HG02884 (cell line): ENCODE results near the gene BMERB1.
"Not testable (repeated sequence)": the region's sequence is repeated elsewhere in the genome, so short reads cannot be mapped to it uniquely, and the experiment has no call there.

ENCODE experiments used
- ATAC-seq: cut with Tn5 transposase; IDR thresholded peaks from one replicate; pipeline ENCODE4 v1.9.1; 2021; ENCODE audit warnings: mild to moderate bottlenecking, moderate library complexity; ENCODE audit not compliant: unreplicated experiment

BMERB1 gene

DNA sequence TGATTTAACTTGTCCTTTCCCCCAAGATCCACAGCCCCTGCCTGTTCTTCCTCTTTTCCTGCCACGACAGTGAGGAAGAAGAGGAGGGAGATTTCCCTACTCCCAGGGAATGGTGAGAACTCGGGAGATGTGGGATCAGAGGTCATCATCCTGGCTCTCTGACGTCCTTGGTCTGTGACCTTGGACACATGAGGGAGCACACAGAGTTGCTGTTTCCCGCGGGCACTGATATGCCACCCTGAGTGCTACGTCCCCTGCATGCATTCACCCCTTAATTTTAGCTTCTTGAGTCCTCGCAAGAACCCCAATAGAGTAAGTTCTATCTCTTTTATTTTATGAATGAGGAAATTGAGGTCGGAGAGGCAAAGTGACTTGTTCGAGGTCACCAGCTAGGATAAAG, 85.4 kb downstream of the BMERB1 start:
- ATAC-seq = no peak

- ATAC-seq = no peak
Measured at GRCh38 chr16:15521390-15521757, 87.0 kb downstream of the BMERB1 start.

- ATAC-seq = no peak
Measured at GRCh38 chr16:15521758-15522509, 87.5 kb downstream of the BMERB1 start.

DNA sequence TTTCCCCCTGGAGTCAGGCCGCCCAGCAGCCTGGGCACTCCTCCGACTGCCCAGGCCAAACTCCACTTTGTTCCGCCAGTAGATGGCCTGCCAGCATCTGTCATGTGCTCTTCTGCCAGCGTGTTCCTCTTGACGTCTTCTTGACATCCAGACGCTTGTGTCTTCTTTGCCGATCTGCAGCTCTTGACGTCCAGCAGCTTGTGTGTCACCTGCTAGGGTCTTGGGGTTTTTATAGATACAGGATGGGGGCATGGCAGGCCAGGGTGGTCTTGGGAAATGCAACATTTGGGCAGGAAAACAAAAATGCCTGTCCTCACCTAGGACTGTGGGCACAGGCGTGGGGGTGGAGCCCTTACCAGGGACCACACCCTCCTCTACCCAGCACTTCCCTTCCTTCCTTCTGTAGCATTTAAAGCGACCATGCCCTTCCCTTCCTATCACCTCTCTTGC, 88.7 kb downstream of the BMERB1 start:
- ATAC-seq = no peak

DNA sequence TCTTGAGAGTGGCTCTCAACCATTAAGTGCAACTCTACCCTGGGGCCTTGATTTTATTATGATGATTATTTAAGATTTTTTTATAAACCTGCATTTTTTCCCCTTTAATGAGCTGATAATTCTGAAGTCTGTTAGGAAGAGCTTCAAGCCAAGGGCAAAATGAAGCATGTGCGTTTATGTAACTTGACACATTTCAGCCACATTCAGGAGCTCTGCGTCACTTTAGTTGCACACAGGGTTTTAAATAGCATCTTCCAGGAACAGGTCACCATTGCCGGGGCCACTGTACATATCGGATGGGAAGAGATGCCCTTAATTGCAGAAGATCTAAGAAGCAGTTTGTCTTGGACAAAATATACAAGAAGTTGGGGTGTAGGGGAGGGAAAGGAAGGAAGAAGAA, 89.6 kb downstream of the BMERB1 start:
- ATAC-seq = no peak

- ATAC-seq = no peak
Measured at GRCh38 chr16:15524966-15525365, 90.6 kb downstream of the BMERB1 start.

- ATAC-seq = no peak
Measured at GRCh38 chr16:15526097-15526496, 91.7 kb downstream of the BMERB1 start.

GRCh38 chr16:15526731-15527130, 92.3 kb downstream of the BMERB1 start:
- no peak for ATAC-seq

- no peak for ATAC-seq
Measured at GRCh38 chr16:15529673-15530072, 95.3 kb downstream of the BMERB1 start.

DNA sequence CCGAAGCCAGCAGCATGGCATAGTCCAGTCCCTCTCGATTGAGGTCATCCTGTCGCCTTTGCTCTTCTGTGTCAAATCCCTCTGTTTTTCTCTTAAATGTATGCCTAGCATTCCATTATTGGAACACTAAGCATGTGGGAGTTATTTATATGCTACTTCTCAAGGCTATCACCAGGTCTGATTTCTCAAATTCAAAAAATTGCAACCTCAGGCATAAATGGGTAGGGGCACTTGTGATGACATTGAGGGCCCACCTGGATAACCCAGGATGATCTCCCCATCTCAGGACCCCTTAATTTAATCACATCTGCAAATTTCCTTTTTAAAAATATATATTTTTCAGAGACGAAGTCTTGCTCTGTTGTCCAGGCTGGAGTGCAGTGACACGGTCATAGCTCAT, 95.7 kb downstream of the BMERB1 start:
- no peak for ATAC-seq

DNA sequence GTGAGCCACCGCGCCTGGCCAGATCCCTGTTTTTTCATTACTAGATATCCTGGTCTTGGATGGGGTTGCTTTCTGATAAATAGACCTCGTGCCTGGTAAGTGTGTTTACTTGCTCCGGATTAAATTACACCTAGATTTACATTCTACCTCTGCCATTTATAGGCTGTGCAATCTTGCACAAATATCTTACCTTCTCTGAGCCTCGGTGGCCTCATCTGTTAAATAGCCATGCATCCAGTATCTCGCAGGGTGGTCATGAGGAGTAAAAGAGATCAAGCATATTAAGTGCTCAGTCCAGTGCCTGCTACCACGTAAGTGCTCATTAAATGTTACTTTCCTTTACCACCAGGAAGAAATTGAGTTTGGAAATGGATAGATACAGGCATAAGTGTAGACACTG, 98.4 kb downstream of the BMERB1 start:
- no peak for ATAC-seq

DNA sequence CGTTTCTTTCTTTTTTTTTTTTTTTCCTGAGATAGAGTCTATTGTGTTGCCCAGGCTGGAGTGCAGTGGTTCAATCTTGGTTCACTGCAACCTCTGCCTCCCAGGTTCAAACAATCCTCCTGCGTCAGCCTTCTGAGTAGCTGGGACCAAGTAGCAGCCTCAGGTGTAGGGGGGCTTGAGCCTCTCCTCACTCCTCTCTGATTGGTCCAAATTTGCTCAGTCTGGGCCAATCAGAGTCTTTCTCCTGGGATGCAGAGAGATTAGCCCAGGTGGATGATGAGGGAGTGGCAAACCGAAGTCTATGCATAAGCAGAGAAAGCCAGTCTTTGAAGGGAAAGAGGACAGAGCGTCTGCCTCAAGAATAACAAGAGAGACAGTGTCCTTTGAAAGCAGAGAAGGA, 99.0 kb downstream of the BMERB1 start:
- no peak for ATAC-seq

DNA sequence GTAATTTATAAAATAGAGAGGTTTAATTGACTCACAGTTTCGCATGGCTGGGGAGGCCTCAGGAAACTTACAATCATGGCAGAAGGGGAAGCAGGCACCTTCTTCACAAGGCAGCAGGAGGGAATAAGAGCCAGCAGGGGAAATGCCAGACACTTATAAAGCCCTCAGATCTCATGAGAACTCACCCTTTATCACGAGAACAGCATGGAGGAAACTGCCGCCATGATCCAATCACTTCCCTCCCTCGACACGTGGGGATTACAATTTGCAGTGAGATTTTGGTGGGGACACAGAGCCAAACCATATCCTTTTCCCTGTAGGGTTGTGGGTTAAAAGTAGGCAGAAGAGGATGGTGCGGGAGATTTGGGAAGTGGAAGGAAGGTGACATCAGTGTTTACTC, 101.4 kb downstream of the BMERB1 start:
- ATAC-seq = no peak

DNA sequence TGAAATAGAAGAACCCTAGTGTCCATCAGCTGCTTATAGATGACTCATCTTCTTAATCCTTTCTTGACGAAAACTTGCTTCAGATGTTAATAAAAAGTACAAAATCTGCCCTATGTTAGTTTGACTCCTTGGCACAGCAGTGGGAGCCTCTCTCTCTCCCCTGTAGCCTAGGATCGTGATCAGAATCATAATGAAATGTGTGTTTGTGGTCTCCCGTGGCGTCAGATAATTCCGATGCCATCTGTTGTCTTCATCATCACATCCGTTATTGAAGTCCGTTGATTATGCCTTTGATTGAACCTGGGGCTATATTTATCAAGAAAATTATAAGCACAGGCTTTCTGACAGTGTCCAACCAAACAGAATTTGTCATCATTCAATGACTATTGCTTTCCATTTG, 102.5 kb downstream of the BMERB1 start:
- ATAC-seq = no peak

GRCh38 chr16:15538507-15538906, 104.1 kb downstream of the BMERB1 start:
- ATAC-seq = no peak

GRCh38 chr16:15539197-15539596, 104.8 kb downstream of the BMERB1 start:
- ATAC-seq = no peak

GRCh38 chr16:15542261-15542660, 107.9 kb downstream of the BMERB1 start:
- no peak for ATAC-seq

GRCh38 chr16:15542734-15543347, 108.5 kb downstream of the BMERB1 start:
- ATAC-seq = no peak

- no peak for ATAC-seq
Measured at GRCh38 chr16:15544405-15544804, 110.0 kb downstream of the BMERB1 start.

GRCh38 chr16:15545544-15545943, 111.2 kb downstream of the BMERB1 start:
- no peak for ATAC-seq

DNA sequence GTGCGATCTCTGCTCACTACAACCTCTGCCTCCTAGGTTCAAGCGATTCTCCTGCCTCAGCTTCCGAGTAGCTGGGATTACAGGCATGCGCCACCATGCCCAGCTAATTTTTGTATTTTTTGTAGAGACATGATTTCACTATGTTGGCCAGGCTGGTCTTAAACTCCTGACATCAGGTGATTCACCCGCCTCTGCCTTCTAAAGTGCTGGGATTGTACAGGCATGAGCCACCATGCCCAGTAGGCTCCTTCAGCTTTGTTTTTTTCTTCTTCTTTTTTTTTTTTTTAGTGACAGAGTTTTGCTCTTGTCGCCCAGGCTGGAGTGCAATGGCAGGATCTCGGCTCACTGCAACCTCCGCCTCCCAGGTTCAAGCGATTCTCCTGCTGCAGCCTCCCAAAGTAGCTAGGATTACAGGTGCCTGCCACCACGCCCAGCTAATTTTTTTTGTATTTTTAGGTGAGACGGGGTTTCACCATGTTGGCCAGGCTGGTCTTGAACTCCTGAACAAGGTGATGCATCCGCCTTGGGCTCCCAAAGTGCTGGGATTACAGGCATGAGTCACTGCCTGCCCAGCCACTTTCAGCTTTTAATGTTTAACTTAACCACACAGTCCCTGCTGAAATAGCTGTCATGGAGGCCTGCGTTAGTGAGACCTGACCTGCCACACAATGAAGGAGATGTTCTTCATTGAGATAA, 112.8 kb downstream of the BMERB1 start:
- not testable (repeated sequence) for ATAC-seq

- ATAC-seq = no peak
Measured at GRCh38 chr16:15547768-15548096, 113.3 kb downstream of the BMERB1 start.
